HepG2 (cell line): Measurements from ENCODE around the gene KLRG1. TPM values are rescaled to one million over a fixed set of nuclear protein-coding genes. Genes with fewer than 3 reads are reported as not detected.

ENCODE experiments used
- ATAC-seq: fragments of 200-7000 bp; cut with Tn5 transposase; 3 replicates; pipeline ENCODE4 v1.9.1; 2020; ENCODE audit warnings: mild to moderate bottlenecking, moderate library complexity
- BruUV-seq: library from RNA; stranded (reverse); fragments of 400-500 nt; replicated peaks from 2 replicates; lab custom pipeline; 2021; lab: Mats Ljungman, UMichigan
- CTCF ChIA-PET: fragments of 300-600 bp; formaldehyde crosslinking; extraction: SDS; loops from one replicate; lab custom pipeline; 2021; ENCODE audit warnings: low total read pairs, inconsistent platforms, low intra/inter-chr PET ratio; lab: Yijun Ruan, JAX
- POLR2A ChIA-PET: fragments of 350-600 bp; sonication (Branson Sonifier 250); formaldehyde crosslinking; loops from one replicate; lab custom pipeline; 2020; ENCODE audit warnings: antibody characterized with exemption, inconsistent platforms; lab: Yijun Ruan, JAX
- DNase-seq: peaks from one replicate; pipeline ENCODE4 v3.0.0-alpha.2; 2015; ENCODE audit warnings: low spot score
- FAIRE-seq: peaks from 3 replicates; lab custom pipeline; 2011; peaks lifted over from hg19 to GRCh38; lab: Jason Lieb, UNC
- H2AFZ ChIP-seq: one replicate; pipeline ENCODE4 v1.6.1; 2011; ENCODE audit warnings: low read length, inconsistent platforms
- H3K27ac ChIP-seq: fragments of 300-600 bp; 3 replicates; pipeline ENCODE4 v1.8.0; 2011; ENCODE audit warnings: mixed run types, mild to moderate bottlenecking, mixed read lengths, low read length, inconsistent platforms; ENCODE audit not compliant: insufficient read depth; ENCODE audit errors: extremely low read length
- H3K27me3 ChIP-seq, 2 experiments: fragments of 200-600 bp in 1 of 2; 2 replicates in 1 of 2; 3 replicates in 1 of 2; pipeline versions ENCODE4 v1.6.0 to v1.8.0; 2011; ENCODE audit warnings: low read length in 2 of 2, mild to moderate bottlenecking in 2 of 2, moderate library complexity in 2 of 2, inconsistent platforms in 1 of 2; ENCODE audit not compliant: insufficient read depth in 2 of 2, control insufficient read depth in 1 of 2
- H3K36me3 ChIP-seq, 2 experiments: fragments of 200-600 bp in 1 of 2; replicated peaks in 1 of 2; 2 replicates in 1 of 2; 3 replicates in 1 of 2; pipeline versions ENCODE4 v1.5.1 to v1.8.0; 2011; ENCODE audit warnings: low read length in 2 of 2, inconsistent platforms in 1 of 2; ENCODE audit not compliant: insufficient read depth in 2 of 2, control insufficient read depth in 1 of 2
- H3K4me1 ChIP-seq: 2 replicates; pipeline ENCODE4 v1.5.1; 2012; ENCODE audit warnings: low read length, inconsistent platforms; ENCODE audit not compliant: insufficient read depth
- H3K4me2 ChIP-seq: 2 replicates; pipeline ENCODE4 v1.6.0; 2011; ENCODE audit warnings: low read depth, low read length, inconsistent platforms
- H3K4me3 ChIP-seq, 3 experiments: fragments of 200-600 bp in 1 of 3; sonication (generic), shearing (Covaris generic) in 1 of 3; replicated peaks in 1 of 3; 2 replicates each; pipeline ENCODE4 v1.5.1; 2011 to 2016; ENCODE audit warnings: low read length in 3 of 3, inconsistent platforms in 2 of 3, low read depth in 2 of 3, mild to moderate bottlenecking in 2 of 3, control low read depth in 1 of 3, mixed read lengths in 1 of 3; ENCODE audit not compliant: insufficient read depth in 1 of 3
- H3K79me2 ChIP-seq: one replicate; pipeline ENCODE4 v1.6.1; 2011; ENCODE audit warnings: low read length, inconsistent platforms; ENCODE audit not compliant: insufficient read depth
- H3K9ac ChIP-seq: 2 replicates; pipeline ENCODE4 v1.6.0; 2011; ENCODE audit warnings: mild to moderate bottlenecking, low read depth, low read length, inconsistent platforms; ENCODE audit not compliant: insufficient read depth
- H3K9me3 ChIP-seq: 2 replicates; pipeline ENCODE4 v1.5.1; 2012; ENCODE audit warnings: mild to moderate bottlenecking, low read length
- H4K20me1 ChIP-seq: 2 replicates; pipeline ENCODE4 v1.6.0; 2011; ENCODE audit warnings: inconsistent platforms, mild to moderate bottlenecking, low read length, moderate library complexity; ENCODE audit not compliant: insufficient read depth
- CCAR2 ChIP-seq: fragments of 200-400 bp; formaldehyde crosslinking; optimal IDR thresholded peaks from 2 replicates; pipeline ENCODE3; 2018; ENCODE audit warnings: low read depth, mild to moderate bottlenecking, low read length, moderate library complexity
- NCOR1 ChIP-seq: fragments of 200-600 bp; sonication (generic); IDR thresholded peaks from 2 replicates; pipeline ENCODE4 v1.7.0; 2017; ENCODE audit warnings: antibody characterized with exemption, low read length, borderline replicate concordance
- RORA ChIP-seq: sonication (generic); formaldehyde crosslinking; IDR thresholded peaks from 2 replicates; pipeline ENCODE4 v1.5.0; 2020; ENCODE audit warnings: mild to moderate bottlenecking, missing genetic modification reagents, moderate library complexity
- RXRB ChIP-seq: IDR thresholded peaks from 2 replicates; pipeline ENCODE4 v1.6.1; 2016; ENCODE audit warnings: borderline replicate concordance, missing genetic modification reagents, missing compliant biosample characterization
- SMC3 ChIP-seq: IDR thresholded peaks from 2 replicates; pipeline ENCODE4 v1.6.1; 2011; ENCODE audit warnings: low read length, improper control_type of control experiment
- SRSF4 ChIP-seq: fragments of 200-400 bp; formaldehyde crosslinking; IDR thresholded peaks from one replicate; pipeline ENCODE4 v1.6.1; 2018; ENCODE audit warnings: mild to moderate bottlenecking, low read depth, low read length, moderate library complexity; ENCODE audit not compliant: poor library complexity, severe bottlenecking
- ZFP82 ChIP-seq: sonication (generic); formaldehyde crosslinking; IDR thresholded peaks from 2 replicates; pipeline ENCODE4 v1.5.1; 2020; ENCODE audit warnings: mild to moderate bottlenecking, missing genetic modification reagents, borderline replicate concordance
- ZNF468 ChIP-seq: sonication (generic); formaldehyde crosslinking; IDR thresholded peaks from 2 replicates; pipeline ENCODE4 v1.8.0; 2022; ENCODE audit warnings: mild to moderate bottlenecking, moderate library complexity, missing genetic modification reagents
- ZNF547 ChIP-seq: sonication (generic); formaldehyde crosslinking; IDR thresholded peaks from 2 replicates; pipeline ENCODE4 v1.5.1; 2020; ENCODE audit warnings: mild to moderate bottlenecking, missing genetic modification reagents
- ZNF772 ChIP-seq: sonication (generic); formaldehyde crosslinking; IDR thresholded peaks from 2 replicates; pipeline ENCODE4 v1.5.0; 2020; ENCODE audit warnings: mild to moderate bottlenecking, missing genetic modification reagents
- WGBS: methylation state at CpG from one replicate; pipeline ENCODE4 v1.1.6; 2017; ENCODE audit warnings: low lambda C conversion rate; 5-methylcytosine and 5-hydroxymethylcytosine counted together
- in situ Hi-C: cut with HindIII; loops from 2 replicates; pipeline ENCODE4 v1.10.0; 2017; ENCODE audit warnings: low pct_unique_long_range_greater_than_20kb; ENCODE audit not compliant: extremely low pct_ligation_motif_present
- intact Hi-C: fragments of 100-400 bp; cut with micrococcal nuclease; formaldehyde crosslinking; loops from one replicate; pipeline ENCODE4 v1.10.0; 2022; ENCODE audit not compliant: unreplicated experiment
- polyA plus RNA-seq, 8 experiments: library from polyadenylated mRNA; depleted of rRNA in 3 of 8; stranded (reverse) in 7 of 8; unstranded in 1 of 8; fragments of >200 nt; fragmentation: Illumina TruSeq in 4 of 8; extraction: Trizol in 4 of 8; gene quantifications; 2 replicates each; pipeline versions ENCODE4 v1.2.1 to v1.2.3, GENCODE V29; 2011 to 2016; ENCODE audit warnings: low read depth in 4 of 8, missing spikeins in 1 of 8, mixed read lengths in 1 of 8; ENCODE audit not compliant: insufficient read depth in 1 of 8
- total RNA-seq, 5 experiments: library from RNA; depleted of rRNA; stranded (reverse); fragments of >200 nt; fragmentation: Illumina TruSeq; extraction: Trizol; gene quantifications; 2 replicates each; pipeline ENCODE4 v1.2.3, GENCODE V29; 2016; ENCODE audit warnings: low read depth in 1 of 5
- TF ChIP-seq, protein P1 (sequence below): sonication (generic); formaldehyde crosslinking; IDR thresholded peaks from 2 replicates; pipeline ENCODE4 v1.5.0; 2020; ENCODE audit warnings: mild to moderate bottlenecking, missing genetic modification reagents
- TF ChIP-seq, protein P2 (sequence below): sonication (generic); formaldehyde crosslinking; IDR thresholded peaks from 2 replicates; pipeline ENCODE4 v1.9.0; 2022; ENCODE audit warnings: missing genetic modification reagents, mild to moderate bottlenecking, borderline replicate concordance
- TF ChIP-seq, protein P3 (sequence below): sonication (generic); formaldehyde crosslinking; IDR thresholded peaks from 2 replicates; pipeline ENCODE4 v1.4.0; 2020; ENCODE audit warnings: missing genetic modification reagents
- TF ChIP-seq, protein P4 (sequence below): IDR thresholded peaks from 2 replicates; pipeline ENCODE4 v1.6.1; 2016; ENCODE audit warnings: missing genetic modification reagents, missing compliant biosample characterization

KLRG1 gene
- total and polyA plus RNA-seq, 2 of the 13 experiments (the other 11 are each of a cell fraction or from before 2014, with no cell fraction given): 1.2 to 1.7 TPM

DNA sequence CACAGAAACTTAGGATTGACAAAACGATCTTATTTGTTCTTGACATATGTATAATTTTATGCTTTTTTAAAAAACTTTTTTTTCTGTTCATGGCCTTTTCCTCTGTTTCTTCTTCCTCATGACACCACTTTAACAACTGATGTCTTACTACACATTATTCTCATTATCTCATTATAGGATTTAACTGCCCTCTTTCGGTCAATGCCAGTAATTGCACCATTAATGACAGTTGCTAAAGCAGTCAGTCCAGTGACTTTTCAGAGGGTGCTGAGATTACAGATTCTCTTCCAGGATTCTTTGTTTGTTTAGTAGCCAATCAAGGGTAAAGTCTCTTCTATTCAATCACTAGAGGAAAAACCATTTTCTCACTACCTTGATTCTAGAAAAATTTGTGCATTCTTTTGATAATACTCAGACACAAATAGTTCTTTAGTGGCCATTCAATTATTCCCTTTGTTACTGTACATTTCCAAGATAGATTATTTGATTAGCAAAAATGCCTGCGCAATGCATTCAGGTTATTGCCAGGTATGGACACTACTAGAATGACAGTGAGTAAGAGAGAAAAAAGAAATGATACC, 50.1 kb downstream of the KLRG1 start (continued):
- TF ChIP-seq SMC3 (peak; percentile 67), RXRB (CRISPR knock-in tag) (peak; percentile 11; the same call in 1 of the 2 replicates)
- TF ChIP-seq, protein P1, sequence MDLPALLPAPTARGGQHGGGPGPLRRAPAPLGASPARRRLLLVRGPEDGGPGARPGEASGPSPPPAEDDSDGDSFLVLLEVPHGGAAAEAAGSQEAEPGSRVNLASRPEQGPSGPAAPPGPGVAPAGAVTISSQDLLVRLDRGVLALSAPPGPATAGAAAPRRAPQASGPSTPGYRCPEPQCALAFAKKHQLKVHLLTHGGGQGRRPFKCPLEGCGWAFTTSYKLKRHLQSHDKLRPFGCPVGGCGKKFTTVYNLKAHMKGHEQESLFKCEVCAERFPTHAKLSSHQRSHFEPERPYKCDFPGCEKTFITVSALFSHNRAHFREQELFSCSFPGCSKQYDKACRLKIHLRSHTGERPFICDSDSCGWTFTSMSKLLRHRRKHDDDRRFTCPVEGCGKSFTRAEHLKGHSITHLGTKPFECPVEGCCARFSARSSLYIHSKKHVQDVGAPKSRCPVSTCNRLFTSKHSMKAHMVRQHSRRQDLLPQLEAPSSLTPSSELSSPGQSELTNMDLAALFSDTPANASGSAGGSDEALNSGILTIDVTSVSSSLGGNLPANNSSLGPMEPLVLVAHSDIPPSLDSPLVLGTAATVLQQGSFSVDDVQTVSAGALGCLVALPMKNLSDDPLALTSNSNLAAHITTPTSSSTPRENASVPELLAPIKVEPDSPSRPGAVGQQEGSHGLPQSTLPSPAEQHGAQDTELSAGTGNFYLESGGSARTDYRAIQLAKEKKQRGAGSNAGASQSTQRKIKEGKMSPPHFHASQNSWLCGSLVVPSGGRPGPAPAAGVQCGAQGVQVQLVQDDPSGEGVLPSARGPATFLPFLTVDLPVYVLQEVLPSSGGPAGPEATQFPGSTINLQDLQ (CRISPR knock-in tag): no peak
- TF ChIP-seq, all 625 proteins: peak for 9

DNA sequence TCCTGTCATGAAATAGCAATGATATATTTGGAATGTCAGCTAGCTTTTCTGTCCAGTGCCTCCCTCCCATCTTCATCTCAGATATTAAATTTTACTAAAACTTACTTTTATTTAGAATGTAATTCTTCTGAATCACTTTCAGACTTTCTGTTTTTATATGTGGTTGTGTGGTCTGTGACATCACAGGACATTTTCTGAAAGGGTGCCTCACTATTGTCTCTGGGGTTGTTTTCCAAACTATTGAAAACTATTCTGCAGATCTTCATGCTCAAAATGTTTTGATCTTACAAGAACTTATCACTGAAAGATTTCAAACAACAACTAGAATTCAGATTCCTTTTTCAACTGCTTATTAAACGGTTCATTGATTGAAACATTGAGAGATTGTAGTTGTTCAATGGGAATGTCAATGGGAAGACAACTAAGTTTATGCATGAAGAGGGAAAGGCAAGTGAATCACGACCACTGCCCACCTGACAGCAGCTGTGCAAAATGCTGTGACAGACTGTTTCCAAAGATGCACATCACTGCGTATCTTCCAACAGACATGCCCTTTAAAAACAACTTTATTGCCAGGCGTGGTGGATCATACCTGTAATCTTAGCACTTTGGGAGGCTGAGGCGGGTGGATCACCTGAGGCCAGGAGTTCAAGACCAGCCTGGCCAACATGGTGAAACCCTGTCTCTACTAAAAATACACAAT, 51.3 kb downstream of the KLRG1 start:
- Histone ChIP-seq H3K27ac (no peak overlapping the region), H3K27me3 (no peaks in the 10 kb centered on the region), H2AFZ (no peak overlapping the region), H3K9me3 (no peaks in the 10 kb centered on the region), H3K4me2 (no peak overlapping the region), H3K79me2 (no peaks in the 10 kb centered on the region), H3K36me3 (no peaks in the 10 kb centered on the region), H4K20me1 (no peaks in the 10 kb centered on the region), H3K4me1 (peaks cover 7% of the 10 kb centered on the region), H3K9ac (no peak overlapping the region), H3K4me3 (no peak overlapping the region)
- no TSS peak for BruUV-seq
- DNase-seq: no peak
- 16% methylated on average over 5 of the region's 5 CpGs for WGBS
- POLR2A ChIA-PET: no interaction called here
- in situ Hi-C loops (loop anchor here (5.0 to 25.0 kb wide), 2 partner anchors 103 to 358 kb away; partner anchors contain the start of gene M6PR), intact Hi-C loops (no loop called here)
- ATAC-seq: no peak
- CTCF ChIA-PET: no interaction called here
- FAIRE-seq: no peak
- TF ChIP-seq, protein P2, sequence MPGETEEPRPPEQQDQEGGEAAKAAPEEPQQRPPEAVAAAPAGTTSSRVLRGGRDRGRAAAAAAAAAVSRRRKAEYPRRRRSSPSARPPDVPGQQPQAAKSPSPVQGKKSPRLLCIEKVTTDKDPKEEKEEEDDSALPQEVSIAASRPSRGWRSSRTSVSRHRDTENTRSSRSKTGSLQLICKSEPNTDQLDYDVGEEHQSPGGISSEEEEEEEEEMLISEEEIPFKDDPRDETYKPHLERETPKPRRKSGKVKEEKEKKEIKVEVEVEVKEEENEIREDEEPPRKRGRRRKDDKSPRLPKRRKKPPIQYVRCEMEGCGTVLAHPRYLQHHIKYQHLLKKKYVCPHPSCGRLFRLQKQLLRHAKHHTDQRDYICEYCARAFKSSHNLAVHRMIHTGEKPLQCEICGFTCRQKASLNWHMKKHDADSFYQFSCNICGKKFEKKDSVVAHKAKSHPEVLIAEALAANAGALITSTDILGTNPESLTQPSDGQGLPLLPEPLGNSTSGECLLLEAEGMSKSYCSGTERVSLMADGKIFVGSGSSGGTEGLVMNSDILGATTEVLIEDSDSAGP (CRISPR knock-in tag): no peak
- TF ChIP-seq ZFP82 (CRISPR knock-in tag) (no peak), SRSF4 (no peak), ZNF547 (CRISPR knock-in tag) (no peak), RORA (no peak), ZNF468 (CRISPR knock-in tag) (no peak), ZNF772 (CRISPR knock-in tag) (no peak), CCAR2 (no peak), NCOR1 (no peak)
- TF ChIP-seq, protein P3, sequence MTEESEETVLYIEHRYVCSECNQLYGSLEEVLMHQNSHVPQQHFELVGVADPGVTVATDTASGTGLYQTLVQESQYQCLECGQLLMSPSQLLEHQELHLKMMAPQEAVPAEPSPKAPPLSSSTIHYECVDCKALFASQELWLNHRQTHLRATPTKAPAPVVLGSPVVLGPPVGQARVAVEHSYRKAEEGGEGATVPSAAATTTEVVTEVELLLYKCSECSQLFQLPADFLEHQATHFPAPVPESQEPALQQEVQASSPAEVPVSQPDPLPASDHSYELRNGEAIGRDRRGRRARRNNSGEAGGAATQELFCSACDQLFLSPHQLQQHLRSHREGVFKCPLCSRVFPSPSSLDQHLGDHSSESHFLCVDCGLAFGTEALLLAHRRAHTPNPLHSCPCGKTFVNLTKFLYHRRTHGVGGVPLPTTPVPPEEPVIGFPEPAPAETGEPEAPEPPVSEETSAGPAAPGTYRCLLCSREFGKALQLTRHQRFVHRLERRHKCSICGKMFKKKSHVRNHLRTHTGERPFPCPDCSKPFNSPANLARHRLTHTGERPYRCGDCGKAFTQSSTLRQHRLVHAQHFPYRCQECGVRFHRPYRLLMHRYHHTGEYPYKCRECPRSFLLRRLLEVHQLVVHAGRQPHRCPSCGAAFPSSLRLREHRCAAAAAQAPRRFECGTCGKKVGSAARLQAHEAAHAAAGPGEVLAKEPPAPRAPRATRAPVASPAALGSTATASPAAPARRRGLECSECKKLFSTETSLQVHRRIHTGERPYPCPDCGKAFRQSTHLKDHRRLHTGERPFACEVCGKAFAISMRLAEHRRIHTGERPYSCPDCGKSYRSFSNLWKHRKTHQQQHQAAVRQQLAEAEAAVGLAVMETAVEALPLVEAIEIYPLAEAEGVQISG: no peak
- TF ChIP-seq, protein P4, sequence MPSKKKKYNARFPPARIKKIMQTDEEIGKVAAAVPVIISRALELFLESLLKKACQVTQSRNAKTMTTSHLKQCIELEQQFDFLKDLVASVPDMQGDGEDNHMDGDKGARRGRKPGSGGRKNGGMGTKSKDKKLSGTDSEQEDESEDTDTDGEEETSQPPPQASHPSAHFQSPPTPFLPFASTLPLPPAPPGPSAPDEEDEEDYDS (CRISPR knock-in tag): no peak
